ENCODE results near the gene OR52K1. TPM values are rescaled to one million over a fixed set of nuclear protein-coding genes. Genes with fewer than 3 reads are reported as not detected.

OR52K1 gene
- total RNA-seq, 1 donor from 2014 or later = not detected

DNA sequence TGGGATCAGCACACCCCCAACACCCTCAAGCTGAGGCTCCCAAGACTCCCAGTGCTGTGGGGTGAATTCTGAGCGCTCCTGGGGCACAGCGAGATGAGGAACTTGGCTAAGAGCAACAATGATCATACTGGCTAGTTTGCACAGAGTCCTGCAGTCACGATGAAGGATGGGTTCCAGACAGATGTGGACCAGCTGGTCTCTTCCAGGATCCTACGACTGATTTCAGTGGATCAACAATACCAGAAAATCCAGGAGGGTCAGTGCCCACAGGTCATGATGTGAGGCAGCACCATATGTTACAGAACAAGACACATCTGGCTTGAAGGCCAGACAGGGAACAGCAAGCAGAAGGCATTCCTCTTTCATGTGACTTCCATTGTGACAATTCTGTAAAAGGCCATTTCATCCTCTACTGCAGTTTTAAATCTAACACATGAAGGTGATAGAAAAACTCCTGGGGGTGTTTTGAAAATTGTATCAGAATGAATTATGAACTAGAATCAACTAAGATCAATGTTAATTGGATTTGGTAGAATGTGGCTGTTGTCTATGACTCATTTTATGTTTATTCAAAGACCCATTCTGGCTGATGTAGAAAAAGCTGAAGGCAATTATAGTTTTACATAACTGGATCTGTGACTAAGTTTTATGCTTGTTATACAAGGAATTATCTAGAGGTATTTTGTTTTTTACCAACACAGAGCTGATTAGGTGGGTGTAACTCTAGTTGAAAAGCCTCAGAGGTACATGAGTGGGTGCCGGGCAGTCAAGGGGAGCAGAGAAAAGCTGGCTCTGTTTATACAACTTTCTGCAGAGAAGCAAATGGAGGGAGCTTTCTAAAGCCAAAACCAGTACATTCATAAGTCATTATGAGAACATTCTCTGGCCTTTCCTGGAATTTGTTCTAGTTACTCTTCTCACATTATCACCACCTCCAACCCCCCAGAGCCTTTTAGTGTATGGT lies 29.1 kb downstream of the OR52K1 start:
- TF ChIP-seq CTCF (IDR thresholded peaks at IDR 0.05) = no peak
- no peaks in the 10 kb centered on the region for H3K27me3 ChIP-seq
- intact Hi-C loops (cut with DNase I) = no loop called here
- no peak for DNase-seq (ENCODE audit: low spot score in 2 of 2)
- no peaks in the 10 kb centered on the region for H3K9me3 ChIP-seq
- no peak overlapping the region for H3K27ac ChIP-seq
- no peak overlapping the region for H3K4me3 ChIP-seq
- no peaks in the 10 kb centered on the region for H3K36me3 ChIP-seq
- H3K4me1 ChIP-seq = no peaks in the 10 kb centered on the region

- H3K4me1 ChIP-seq = no peaks in the 10 kb centered on the region
- no peak overlapping the region for H3K4me3 ChIP-seq
- H3K27ac ChIP-seq = no peak overlapping the region
- no peak for TF ChIP-seq CTCF (IDR thresholded peaks at IDR 0.05)
- DNase-seq (ENCODE audit: low spot score in 2 of 2) = no peak
- H3K36me3 ChIP-seq = no peaks in the 10 kb centered on the region
- intact Hi-C loops (cut with DNase I) = no loop called here
- H3K27me3 ChIP-seq = no peaks in the 10 kb centered on the region
- H3K9me3 ChIP-seq = no peaks in the 10 kb centered on the region
Observed at GRCh38 chr11:4514196-4514595, 31.8 kb downstream of the OR52K1 start.

GRCh38 chr11:4522339-4522738 lies 39.9 kb downstream of the OR52K1 start:
- Histone ChIP-seq H3K36me3 (no peaks in the 10 kb centered on the region), H3K27me3 (no peaks in the 10 kb centered on the region), H3K4me3 (no peak overlapping the region), H3K4me1 (no peaks in the 10 kb centered on the region), H3K9me3 (no peaks in the 10 kb centered on the region), H3K27ac (no peak overlapping the region)
- DNase-seq (ENCODE audit: low spot score in 2 of 2) = no peak
- intact Hi-C loops (cut with DNase I) = no loop called here
- no peak for TF ChIP-seq CTCF (IDR thresholded peaks at IDR 0.05)

DNA sequence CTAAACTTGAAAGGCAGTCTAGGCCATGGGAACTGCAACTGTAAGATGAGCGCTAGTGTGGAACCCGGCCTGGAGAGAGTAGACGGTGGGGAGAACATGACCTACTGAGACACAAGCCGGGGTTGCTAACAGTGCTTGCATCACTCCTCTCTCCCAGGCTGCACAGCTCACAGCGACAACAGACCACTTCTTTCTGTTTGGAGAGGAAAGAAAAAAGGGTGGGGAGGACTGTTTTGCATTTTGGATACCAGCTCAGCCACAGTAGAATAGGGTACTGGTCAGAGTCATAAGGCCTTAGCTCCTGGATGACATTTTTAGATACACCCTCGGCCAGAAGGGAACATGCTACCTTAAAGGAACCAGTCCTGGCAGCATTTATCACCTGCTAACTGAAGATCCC lies 40.3 kb downstream of the OR52K1 start:
- Histone ChIP-seq H3K4me3 (no peak overlapping the region), H3K27ac (no peak overlapping the region), H3K27me3 (no peaks in the 10 kb centered on the region), H3K36me3 (no peaks in the 10 kb centered on the region), H3K9me3 (no peaks in the 10 kb centered on the region), H3K4me1 (no peaks in the 10 kb centered on the region)
- DNase-seq (ENCODE audit: low spot score in 2 of 2) = no peak
- TF ChIP-seq CTCF (IDR thresholded peaks at IDR 0.05) = no peak
- intact Hi-C loops (cut with DNase I) = no loop called here

- Histone ChIP-seq H3K27ac (no peak overlapping the region), H3K4me3 (no peak overlapping the region), H3K27me3 (no peaks in the 10 kb centered on the region), H3K9me3 (no peaks in the 10 kb centered on the region), H3K4me1 (no peaks in the 10 kb centered on the region), H3K36me3 (no peaks in the 10 kb centered on the region)
- intact Hi-C loops (cut with DNase I) = no loop called here
- no peak for TF ChIP-seq CTCF (IDR thresholded peaks at IDR 0.05)
- DNase-seq (ENCODE audit: low spot score in 2 of 2) = no peak
Observed at GRCh38 chr11:4523666-4524065, 41.2 kb downstream of the OR52K1 start.

All from ascending aorta (tissue), 2 donors.